Subcutaneous abdominal adipose tissue (tissue), 5 donors: ENCODE measurements around the gene MICA.
"Not testable (repeated sequence)": the region's sequence is repeated elsewhere in the genome, so short reads cannot be mapped to it uniquely, and the experiment has no call there.

Experiments used
- H3K27ac ChIP-seq: one replicate; pipeline ENCODE4 v1.7.0; 2013; ENCODE audit warnings: low read depth, mild to moderate bottlenecking, inconsistent platforms, low read length, moderate library complexity
- H3K27me3 ChIP-seq, 5 donors: one replicate each; pipeline ENCODE4 v1.7.0; 2013; ENCODE audit warnings: low read length in 5 of 5, inconsistent platforms in 1 of 5; ENCODE audit not compliant: control insufficient read depth in 5 of 5, insufficient read depth in 4 of 5
- H3K36me3 ChIP-seq, 5 donors: one replicate each; pipeline ENCODE4 v1.7.0; 2013; ENCODE audit warnings: low read length in 5 of 5; ENCODE audit not compliant: control insufficient read depth in 5 of 5, insufficient read depth in 5 of 5
- H3K4me1 ChIP-seq, 5 donors: one replicate each; pipeline ENCODE4 v1.7.0; 2013; ENCODE audit warnings: low read length in 5 of 5, mild to moderate bottlenecking in 3 of 5, moderate library complexity in 1 of 5; ENCODE audit not compliant: control insufficient read depth in 5 of 5, insufficient read depth in 5 of 5
- H3K4me3 ChIP-seq, 5 donors: one replicate each; pipeline ENCODE4 v1.7.0; 2013; ENCODE audit warnings: low read length in 5 of 5, low read depth in 1 of 5
- H3K9ac ChIP-seq, 5 donors: one replicate each; pipeline ENCODE4 v1.7.0; 2013; ENCODE audit warnings: low read length in 5 of 5, mild to moderate bottlenecking in 4 of 5, moderate library complexity in 3 of 5
- H3K9me3 ChIP-seq, 5 donors: one replicate each; pipeline ENCODE4 v1.7.0; 2013; ENCODE audit warnings: low read length in 5 of 5; ENCODE audit not compliant: control insufficient read depth in 5 of 5
- donor health status: healthy.
- donor health status: healthy.
- donor health status: healthy.
- donor health status: healthy.
- donor health status: healthy.

The MICA gene

DNA sequence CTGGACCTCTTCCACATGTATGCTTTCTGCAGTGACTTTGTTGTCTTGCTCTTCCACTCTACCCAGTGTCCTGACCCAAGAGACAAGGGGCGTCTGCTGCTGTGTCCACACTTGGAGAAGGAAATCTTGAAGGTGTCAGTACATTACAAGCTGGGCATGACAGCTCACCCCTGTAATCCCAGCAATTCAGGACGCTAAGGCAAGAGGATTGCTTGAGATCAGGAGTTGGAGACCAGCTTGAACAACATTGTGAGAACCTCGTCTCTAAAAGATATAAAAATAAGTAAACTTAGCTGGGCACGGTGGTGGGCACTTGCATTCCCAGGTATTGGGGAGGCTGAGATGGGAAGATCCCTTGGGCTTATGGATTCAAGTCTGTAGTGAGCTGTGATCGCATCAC, 40.6 kb upstream of the MICA start:
- Histone ChIP-seq H3K4me1 (peaks cover 0 to 9% (median 7%) of the 10 kb centered on the region in 5 donors), H3K27ac (no peak overlapping the region), H3K9ac (no peak overlapping the region), H3K36me3 (no peaks in the 10 kb centered on the region), H3K9me3 (no peaks in the 10 kb centered on the region), H3K4me3 (no peak overlapping the region), H3K27me3 (peaks cover 0 to 12% (median 4%) of the 10 kb centered on the region in 5 donors)

DNA sequence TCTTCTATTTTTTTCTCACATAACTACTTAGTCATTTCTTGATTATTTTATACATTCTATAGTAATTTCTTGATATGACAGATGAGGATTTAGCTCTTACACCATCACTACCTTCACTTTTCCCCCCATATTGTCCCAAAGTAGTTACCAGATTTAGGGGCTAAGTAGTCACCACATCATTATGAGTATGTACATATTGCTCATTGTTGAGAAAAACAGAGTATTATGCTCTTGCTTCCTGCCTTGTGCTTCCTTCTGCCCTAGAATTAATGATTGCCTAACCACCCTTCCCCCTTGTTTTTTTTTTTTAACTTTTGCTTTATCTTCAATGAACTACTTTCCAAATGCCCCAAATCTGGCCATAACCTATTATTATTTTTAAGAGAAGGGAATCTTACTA, 39.6 kb upstream of the MICA start:
- Histone ChIP-seq H3K27ac (no peak overlapping the region), H3K27me3 (peaks cover 0 to 12% (median 4%) of the 10 kb centered on the region in 5 donors), H3K4me3 (no peak overlapping the region)

DNA sequence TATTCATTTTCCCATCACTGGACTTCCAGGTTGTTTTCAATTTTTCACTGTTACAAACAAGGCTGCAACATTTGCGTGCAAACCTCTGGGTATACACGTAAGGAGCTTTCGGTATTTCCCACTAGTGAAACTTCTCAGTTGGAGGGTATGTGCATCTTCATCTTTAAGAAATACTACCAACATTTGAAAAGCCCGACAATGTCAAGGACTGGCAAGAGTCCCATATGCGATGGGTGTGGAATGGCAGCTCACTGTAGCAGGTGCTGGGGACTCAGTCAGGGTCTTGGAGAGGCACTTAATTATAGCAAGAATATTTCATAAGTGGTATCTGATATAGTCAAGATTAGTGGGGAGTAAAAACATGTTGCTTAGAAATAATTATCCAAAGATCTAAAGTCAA, 37.5 kb upstream of the MICA start:
- Histone ChIP-seq H3K27ac (no peak overlapping the region), H3K4me1 (peaks cover 0 to 9% (median 7%) of the 10 kb centered on the region in 5 donors), H3K36me3 (no peaks in the 10 kb centered on the region), H3K9ac (no peak overlapping the region), H3K27me3 (peaks cover 2 to 12% (median 4%) of the 10 kb centered on the region in 5 donors), H3K9me3 (no peaks in the 10 kb centered on the region), H3K4me3 (no peak overlapping the region)

More for the DNA sequence above, 39.6 kb upstream of the MICA start:
- H3K9ac ChIP-seq: no peak overlapping the region
- H3K9me3 ChIP-seq: no peaks in the 10 kb centered on the region
- H3K4me1 ChIP-seq: peaks cover 0 to 9% (median 7%) of the 10 kb centered on the region in 5 donors
- no peaks in the 10 kb centered on the region for H3K36me3 ChIP-seq

DNA sequence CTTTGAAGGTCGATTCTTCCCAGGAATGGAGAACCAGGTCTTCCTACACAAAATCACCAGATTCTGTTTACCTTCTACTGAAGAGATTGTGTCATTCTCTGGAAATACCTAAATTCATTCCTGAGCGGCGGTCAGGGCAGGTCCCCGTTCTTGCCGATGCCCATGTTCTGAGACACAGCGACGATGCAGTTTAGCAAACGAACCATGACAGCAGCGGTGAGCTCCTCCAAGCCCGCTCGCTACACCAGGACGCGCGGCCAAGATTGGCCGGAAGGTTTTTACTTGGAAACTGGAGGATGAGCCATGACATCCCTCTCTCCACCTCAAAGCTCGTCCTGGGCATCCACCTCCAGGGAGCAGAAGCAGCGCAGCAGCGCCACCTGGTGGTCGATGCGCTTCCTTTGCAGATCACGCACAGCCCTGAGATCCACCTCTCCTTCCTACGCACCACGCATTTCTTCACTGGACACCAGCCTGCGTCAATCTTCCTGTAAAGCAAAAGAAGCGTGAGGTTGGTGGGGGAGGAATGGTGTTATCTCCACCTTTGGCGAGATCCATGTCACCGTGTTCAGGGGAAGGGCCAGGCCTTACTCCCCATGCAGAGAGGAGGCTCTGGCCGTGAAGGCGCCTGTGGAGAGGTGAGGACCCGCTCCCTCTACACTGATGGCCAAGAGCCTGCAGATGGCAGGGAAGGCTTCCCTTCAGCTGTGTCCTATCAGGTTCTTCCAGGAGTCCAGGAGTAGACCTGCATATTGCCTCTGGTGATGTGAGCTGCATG, 36.5 kb upstream of the MICA start:
- H3K27ac ChIP-seq: no peak overlapping the region
- H3K4me1 ChIP-seq: peaks cover 0 to 9% (median 7%) of the 10 kb centered on the region in 5 donors
- peaks cover 2 to 12% (median 4%) of the 10 kb centered on the region in 5 donors for H3K27me3 ChIP-seq
- H3K4me3 ChIP-seq: peak overlapping the region in 4 of 5 donors; percentile 45 to 58 (median 52)
- peak overlapping the region in 1 of 5 donors; percentile 28 for H3K9ac ChIP-seq
- no peaks in the 10 kb centered on the region for H3K36me3 ChIP-seq
- H3K9me3 ChIP-seq: peaks cover 0 to 2% (median 0%) of the 10 kb centered on the region in 5 donors

DNA sequence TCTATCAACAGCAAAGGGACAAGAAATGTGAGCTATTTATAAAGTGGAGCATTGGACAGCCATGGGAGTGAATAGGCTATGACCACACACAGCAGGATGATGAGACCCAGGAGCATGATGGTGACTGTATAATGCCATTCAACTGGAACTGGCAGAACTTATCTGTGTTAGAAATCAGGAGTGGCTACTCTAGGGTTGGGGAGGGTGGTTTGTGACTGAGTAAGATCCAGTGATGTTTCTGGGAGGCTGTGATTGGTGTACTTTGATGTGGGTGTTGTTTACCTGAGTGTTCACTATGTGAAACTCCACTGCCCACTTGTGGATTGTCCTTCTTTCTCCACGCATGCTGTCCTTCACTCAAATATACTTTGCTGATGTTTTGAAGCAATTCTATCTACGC, 34.9 kb upstream of the MICA start:
- no peaks in the 10 kb centered on the region for H3K36me3 ChIP-seq
- H3K27ac ChIP-seq: no peak overlapping the region

DNA sequence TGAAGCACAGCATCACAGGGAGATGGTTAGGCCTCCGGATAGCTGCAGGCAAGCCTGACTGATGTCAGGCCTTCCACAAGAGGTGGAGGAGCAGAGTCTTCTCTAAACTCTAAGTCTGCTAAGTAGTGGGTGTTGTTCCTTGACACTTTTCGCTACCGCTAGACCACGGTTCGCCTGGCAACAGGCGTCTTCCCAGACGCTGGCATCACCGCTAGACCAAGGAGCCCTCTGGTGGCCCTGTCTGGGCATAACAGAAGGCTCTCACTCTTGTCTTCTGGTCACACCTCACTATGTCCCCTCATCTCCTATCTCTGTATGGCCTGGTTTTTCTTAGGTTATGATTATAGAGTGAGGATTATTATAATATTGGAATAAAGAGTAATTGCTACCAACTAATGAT, 29.3 kb upstream of the MICA start:
- H3K4me3 ChIP-seq, H3K9ac ChIP-seq, H3K36me3 ChIP-seq, H3K9me3 ChIP-seq, H3K27me3 ChIP-seq, H3K27ac ChIP-seq: not testable (repeated sequence)
- peaks cover 0 to 30% (median 12%) of the 10 kb centered on the region in 5 donors for H3K4me1 ChIP-seq

More for the DNA sequence above, 34.9 kb upstream of the MICA start:
- H3K4me3 ChIP-seq: no peak overlapping the region
- peaks cover 0 to 6% (median 0%) of the 10 kb centered on the region in 5 donors for H3K9me3 ChIP-seq
- H3K9ac ChIP-seq: no peak overlapping the region
- H3K27me3 ChIP-seq: peaks cover 0 to 6% (median 2%) of the 10 kb centered on the region in 5 donors
- peaks cover 0 to 9% (median 7%) of the 10 kb centered on the region in 5 donors for H3K4me1 ChIP-seq

DNA sequence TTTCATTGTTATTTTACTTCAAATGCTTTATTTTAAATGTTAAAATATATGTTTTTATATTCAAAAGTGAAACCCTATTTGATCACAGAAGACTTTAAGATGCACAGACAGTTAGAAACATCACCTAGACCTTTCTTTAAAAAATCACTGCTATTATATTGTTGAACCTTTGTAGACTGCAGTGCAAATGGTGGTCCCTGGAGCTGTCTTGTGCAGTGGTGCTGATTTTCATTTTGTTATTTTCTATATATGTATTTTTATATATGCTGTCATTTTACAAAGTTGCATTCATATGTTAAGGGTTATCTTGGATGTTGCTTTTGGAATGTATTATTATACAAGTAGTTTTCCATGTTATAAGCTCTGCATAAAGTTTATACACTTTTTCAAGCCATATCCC, 27.7 kb upstream of the MICA start:
- peaks cover 0 to 8% (median 0%) of the 10 kb centered on the region in 5 donors for H3K27me3 ChIP-seq
- H3K27ac ChIP-seq: no peak overlapping the region

DNA sequence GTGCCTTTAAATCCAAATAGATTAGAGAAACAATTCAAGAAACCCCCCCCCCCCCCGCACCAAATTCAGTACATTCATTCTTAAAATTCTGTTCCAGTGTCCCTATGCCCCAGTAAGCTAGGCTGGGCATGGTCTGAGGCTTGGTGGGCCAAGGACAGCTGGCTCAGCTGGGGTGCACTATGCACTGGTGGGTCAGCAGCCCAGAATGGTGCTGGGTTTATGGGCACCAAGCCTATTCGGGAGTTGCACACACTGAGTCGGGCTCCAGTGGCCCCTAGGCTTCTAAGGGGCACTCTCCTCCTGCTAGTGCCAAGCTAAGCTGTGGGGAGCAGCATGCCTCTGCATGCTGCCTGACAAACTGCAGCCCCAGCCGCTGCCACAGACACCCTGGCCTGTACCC, 26.4 kb upstream of the MICA start:
- Histone ChIP-seq H3K4me3 (peak overlapping the region in 1 of 5 donors; percentile 12), H3K27ac (peak overlapping the region; percentile 54), H3K36me3 (no peaks in the 10 kb centered on the region), H3K9me3 (peaks cover 0 to 2% (median 0%) of the 10 kb centered on the region in 5 donors), H3K4me1 (peaks cover 0 to 43% (median 19%) of the 10 kb centered on the region in 5 donors), H3K27me3 (peaks cover 0 to 8% (median 0%) of the 10 kb centered on the region in 5 donors), H3K9ac (no peak overlapping the region)

More for the DNA sequence above, 27.7 kb upstream of the MICA start:
- Histone ChIP-seq H3K4me1 (peaks cover 0 to 43% (median 19%) of the 10 kb centered on the region in 5 donors), H3K36me3 (no peaks in the 10 kb centered on the region), H3K9ac (no peak overlapping the region), H3K9me3 (peaks cover 0 to 6% (median 0%) of the 10 kb centered on the region in 5 donors), H3K4me3 (no peak overlapping the region)

DNA sequence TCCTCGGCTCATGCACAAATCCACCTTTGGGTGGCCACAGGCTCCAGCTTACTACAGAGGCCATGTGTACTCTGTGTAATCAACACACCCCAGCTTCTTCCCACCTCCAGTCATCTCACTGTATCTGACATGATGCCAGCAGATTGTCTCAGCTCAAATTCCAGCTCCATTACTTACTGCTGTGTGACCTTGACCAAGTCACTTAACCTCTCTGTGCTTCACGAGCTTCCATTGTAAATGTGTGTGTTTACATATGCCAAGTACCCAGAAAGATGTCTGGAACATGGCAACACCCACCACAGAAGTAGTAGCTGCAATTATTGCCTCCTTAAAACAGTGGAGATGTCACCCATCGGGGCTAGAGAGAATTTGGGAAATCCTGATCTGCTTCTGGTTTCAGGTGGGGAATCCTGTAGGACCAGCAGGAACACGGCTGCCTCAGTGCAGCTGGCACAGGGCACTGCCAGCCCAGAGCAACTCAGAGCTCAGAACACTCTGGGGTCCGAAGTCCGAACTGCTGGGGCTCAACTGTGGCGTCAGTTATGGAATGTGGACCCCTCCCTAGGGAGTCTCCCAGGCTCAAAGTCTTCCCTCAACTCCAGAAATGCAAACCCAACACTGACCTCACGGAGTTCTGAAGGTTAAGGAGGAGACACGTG, 25.2 kb upstream of the MICA start:
- Histone ChIP-seq H3K27me3 (peaks cover 0 to 8% (median 0%) of the 10 kb centered on the region in 5 donors), H3K4me1 (peaks cover 0 to 43% (median 19%) of the 10 kb centered on the region in 5 donors), H3K4me3 (no peak overlapping the region), H3K36me3 (no peaks in the 10 kb centered on the region), H3K9ac (no peak overlapping the region), H3K27ac (no peak overlapping the region), H3K9me3 (no peaks in the 10 kb centered on the region)

DNA sequence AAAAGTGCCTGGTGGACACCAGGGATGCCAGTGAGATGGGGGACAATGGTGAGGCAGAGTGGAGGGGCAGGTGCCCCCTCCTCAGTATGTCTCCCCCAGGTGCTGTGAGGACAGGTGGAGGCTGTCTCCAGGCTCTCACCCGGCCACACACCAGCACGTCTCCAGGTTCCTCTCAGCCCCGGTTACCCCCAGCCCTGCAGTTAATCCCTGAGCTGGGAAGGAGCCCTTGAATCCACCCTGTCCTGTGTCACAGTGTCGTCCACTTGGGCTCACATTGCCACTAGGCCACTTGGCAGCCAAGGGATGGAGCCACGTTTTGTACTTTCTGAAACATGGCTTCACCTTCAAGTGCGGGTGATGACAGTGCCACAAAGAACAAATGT, 24.7 kb upstream of the MICA start:
- Histone ChIP-seq H3K4me3 (no peak overlapping the region), H3K36me3 (no peaks in the 10 kb centered on the region), H3K27me3 (peaks cover 0 to 8% (median 0%) of the 10 kb centered on the region in 5 donors), H3K9ac (no peak overlapping the region), H3K27ac (no peak overlapping the region), H3K4me1 (peaks cover 0 to 43% (median 19%) of the 10 kb centered on the region in 5 donors), H3K9me3 (no peaks in the 10 kb centered on the region)
